Liver (tissue), 9 donors: Measurements from ENCODE around the gene ACTRT2. TPM values are rescaled to one million over a fixed set of nuclear protein-coding genes. Genes with fewer than 3 reads are reported as not detected.

Source experiments
- DNase-seq: peaks from one replicate; pipeline ENCODE4 v3.0.0-alpha.2; 2017; ENCODE audit warnings: low spot score
- H3K27ac ChIP-seq, 2 donors: one replicate each; pipeline ENCODE4 v1.7.0; 2013; ENCODE audit warnings: inconsistent platforms in 2 of 2, low read length in 2 of 2, control low read depth in 1 of 2, low read depth in 1 of 2, mild to moderate bottlenecking in 1 of 2
- H3K27me3 ChIP-seq, 4 donors: one replicate each; pipeline versions ENCODE4 v1.6.1 to v1.7.0; 2013; ENCODE audit warnings: low read length in 3 of 4, inconsistent platforms in 1 of 4, mild to moderate bottlenecking in 1 of 4, moderate library complexity in 1 of 4; ENCODE audit not compliant: control insufficient read depth in 4 of 4, insufficient read depth in 4 of 4
- H3K36me3 ChIP-seq, 4 donors: one replicate each; pipeline versions ENCODE4 v1.6.1 to v1.7.0; 2013; ENCODE audit warnings: low read length in 3 of 4, mild to moderate bottlenecking in 3 of 4, low read depth in 1 of 4, moderate library complexity in 1 of 4; ENCODE audit not compliant: control insufficient read depth in 4 of 4, insufficient read depth in 3 of 4
- H3K4me1 ChIP-seq, 4 donors: one replicate each; pipeline versions ENCODE4 v1.6.1 to v1.7.0; 2013; ENCODE audit warnings: low read length in 3 of 4, mild to moderate bottlenecking in 3 of 4, moderate library complexity in 1 of 4; ENCODE audit not compliant: control insufficient read depth in 4 of 4, insufficient read depth in 4 of 4
- H3K4me3 ChIP-seq, 3 donors: one replicate each; pipeline versions ENCODE4 v1.6.1 to v1.7.0; 2013; ENCODE audit warnings: low read length in 3 of 3, control low read depth in 1 of 3, low read depth in 1 of 3, mild to moderate bottlenecking in 1 of 3
- H3K9ac ChIP-seq, 2 donors: one replicate each; pipeline ENCODE4 v1.7.0; 2013; ENCODE audit warnings: low read length in 2 of 2, mild to moderate bottlenecking in 2 of 2, moderate library complexity in 2 of 2, control low read depth in 1 of 2, low read depth in 1 of 2
- H3K9me3 ChIP-seq, 4 donors: one replicate each; pipeline versions ENCODE4 v1.6.1 to v1.7.0; 2013; ENCODE audit warnings: low read length in 3 of 4; ENCODE audit not compliant: control insufficient read depth in 4 of 4
- EGR1 ChIP-seq, 2 donors: IDR thresholded peaks; 2 replicates each; pipeline ENCODE4 v1.6.1; 2016 to 2018; ENCODE audit warnings: antibody characterized with exemption in 2 of 2, low read depth in 2 of 2
- GABPA ChIP-seq, 2 donors: IDR thresholded peaks in 1 of 2; conservative IDR thresholded peaks in 1 of 2; 2 replicates each; pipeline ENCODE4 v1.6.1; 2016; ENCODE audit warnings: antibody characterized with exemption in 2 of 2, mild to moderate bottlenecking in 1 of 2, moderate library complexity in 1 of 2
- HNF4A ChIP-seq, 2 donors: conservative IDR thresholded peaks; 2 replicates each; pipeline ENCODE4 v1.6.1; 2016; ENCODE audit warnings: antibody characterized with exemption in 2 of 2, mild to moderate bottlenecking in 2 of 2
- JUND ChIP-seq, 2 donors: IDR thresholded peaks; 2 replicates each; pipeline ENCODE4 v1.6.1; 2016; ENCODE audit warnings: antibody characterized with exemption in 2 of 2
- NR2F2 ChIP-seq: IDR thresholded peaks from 2 replicates; pipeline ENCODE4 v1.6.1; 2016; ENCODE audit warnings: antibody characterized with exemption
- RAD21 ChIP-seq, 2 donors: IDR thresholded peaks; 2 replicates each; pipeline ENCODE4 v1.6.1; 2016; ENCODE audit warnings: antibody characterized with exemption in 2 of 2, mild to moderate bottlenecking in 2 of 2
- RXRA ChIP-seq, 2 donors: IDR thresholded peaks; 2 replicates each; pipeline ENCODE4 v1.6.1; 2017 to 2018; ENCODE audit warnings: antibody characterized with exemption in 2 of 2, mild to moderate bottlenecking in 1 of 2
- SP1 ChIP-seq: IDR thresholded peaks from 2 replicates; pipeline ENCODE4 v1.6.1; 2018; ENCODE audit warnings: antibody characterized with exemption, mild to moderate bottlenecking
- TAF1 ChIP-seq: conservative IDR thresholded peaks from 2 replicates; pipeline ENCODE4 v1.6.1; 2016; ENCODE audit warnings: antibody characterized with exemption, mild to moderate bottlenecking
- YY1 ChIP-seq: IDR thresholded peaks from 2 replicates; pipeline ENCODE4 v1.6.1; 2016; ENCODE audit warnings: antibody characterized with exemption, mild to moderate bottlenecking
- WGBS: extraction: QIAGEN DNeasy Blood & Tissue Kit; methylation state at CpG from one replicate; pipeline ENCODE4 v1.1.7; 2013; 5-methylcytosine and 5-hydroxymethylcytosine counted together
- polyA plus RNA-seq, 2 donors: library from polyadenylated mRNA; stranded (reverse) in 1 of 2; unstranded in 1 of 2; fragments of 200-250 nt in 1 of 2; fragments of >200 nt in 1 of 2; fragmentation: Nextera tagmentation in 1 of 2; extraction: Ambion mirVana in 1 of 2; gene quantifications; one replicate each; pipeline versions ENCODE4 v1.2.1 to v1.2.3, GENCODE V29; 2013 to 2015
- total RNA-seq, 2 donors: library from RNA; depleted of rRNA; stranded (reverse); fragments of >200 nt; gene quantifications; one replicate each; pipeline ENCODE4 v1.2.3, GENCODE V29; 2014
- TF ChIP-seq, protein P1 (sequence below): IDR thresholded peaks from 2 replicates; pipeline ENCODE4 v1.6.1; 2016; ENCODE audit warnings: antibody characterized with exemption
- TF ChIP-seq, protein P2 (sequence below): IDR thresholded peaks from 2 replicates; pipeline ENCODE4 v1.6.1; 2016; ENCODE audit warnings: antibody characterized with exemption, mild to moderate bottlenecking
- TF ChIP-seq, protein P3 (sequence below): IDR thresholded peaks from 2 replicates; pipeline ENCODE4 v1.6.1; 2016; ENCODE audit warnings: antibody characterized with exemption
- TF ChIP-seq, protein P4 (sequence below): IDR thresholded peaks from 2 replicates; pipeline ENCODE4 v1.6.1; 2016; ENCODE audit warnings: antibody characterized with exemption
- TF ChIP-seq, protein P5 (sequence below): fragments of 150-350 bp; IDR thresholded peaks from 2 replicates; pipeline ENCODE4 v1.5.1; 2017; ENCODE audit warnings: improper control_type of control experiment, low read depth, low read length; ENCODE audit not compliant: missing input control
- donor health status: healthy.
- donor health status: healthy.
- donor health status: healthy.
- donor health status: healthy.
- donor health status: healthy.

ACTRT2 gene
- total and polyA plus RNA-seq, 4 donors: not detected

DNA sequence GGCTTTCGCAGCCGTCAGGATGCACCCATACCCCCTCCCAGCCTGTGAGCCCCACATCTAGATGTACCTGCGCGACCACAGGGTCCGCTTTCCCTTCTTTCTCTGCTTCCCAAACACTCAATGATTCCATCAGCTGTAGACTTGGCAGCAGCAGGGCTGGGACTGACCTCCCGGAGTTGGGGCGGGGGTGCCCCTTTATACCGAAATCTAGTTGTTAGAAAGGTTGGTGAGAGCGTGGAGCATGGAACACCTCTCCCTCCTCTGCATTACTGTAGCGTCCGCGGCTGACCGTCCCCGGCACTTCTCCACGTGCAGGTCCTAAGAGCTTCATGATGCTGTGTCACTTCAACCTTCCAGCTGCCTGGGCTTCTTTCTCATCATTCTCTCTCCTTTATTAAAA, 21.1 kb upstream of the ACTRT2 start:
- DNase-seq: no peak
- no peak overlapping the region for H3K4me3 ChIP-seq
- no peaks in the 10 kb centered on the region for H3K36me3 ChIP-seq
- H3K4me1 ChIP-seq: no peaks in the 10 kb centered on the region
- peaks cover 0 to 6% (median 1%) of the 10 kb centered on the region in 4 donors for H3K27me3 ChIP-seq
- peaks cover 0 to 5% (median 3%) of the 10 kb centered on the region in 4 donors for H3K9me3 ChIP-seq
- no peak overlapping the region for H3K9ac ChIP-seq
- TF ChIP-seq HNF4A (conservative IDR thresholded peaks at IDR 0.05) (no peak), NR2F2 (no peak), TAF1 (no peak), JUND (IDR thresholded peaks at IDR 0.05) (no peak)
- TF ChIP-seq, protein P1, sequence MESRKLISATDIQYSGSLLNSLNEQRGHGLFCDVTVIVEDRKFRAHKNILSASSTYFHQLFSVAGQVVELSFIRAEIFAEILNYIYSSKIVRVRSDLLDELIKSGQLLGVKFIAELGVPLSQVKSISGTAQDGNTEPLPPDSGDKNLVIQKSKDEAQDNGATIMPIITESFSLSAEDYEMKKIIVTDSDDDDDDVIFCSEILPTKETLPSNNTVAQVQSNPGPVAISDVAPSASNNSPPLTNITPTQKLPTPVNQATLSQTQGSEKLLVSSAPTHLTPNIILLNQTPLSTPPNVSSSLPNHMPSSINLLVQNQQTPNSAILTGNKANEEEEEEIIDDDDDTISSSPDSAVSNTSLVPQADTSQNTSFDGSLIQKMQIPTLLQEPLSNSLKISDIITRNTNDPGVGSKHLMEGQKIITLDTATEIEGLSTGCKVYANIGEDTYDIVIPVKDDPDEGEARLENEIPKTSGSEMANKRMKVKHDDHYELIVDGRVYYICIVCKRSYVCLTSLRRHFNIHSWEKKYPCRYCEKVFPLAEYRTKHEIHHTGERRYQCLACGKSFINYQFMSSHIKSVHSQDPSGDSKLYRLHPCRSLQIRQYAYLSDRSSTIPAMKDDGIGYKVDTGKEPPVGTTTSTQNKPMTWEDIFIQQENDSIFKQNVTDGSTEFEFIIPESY: no peak
- TF ChIP-seq, protein P2, sequence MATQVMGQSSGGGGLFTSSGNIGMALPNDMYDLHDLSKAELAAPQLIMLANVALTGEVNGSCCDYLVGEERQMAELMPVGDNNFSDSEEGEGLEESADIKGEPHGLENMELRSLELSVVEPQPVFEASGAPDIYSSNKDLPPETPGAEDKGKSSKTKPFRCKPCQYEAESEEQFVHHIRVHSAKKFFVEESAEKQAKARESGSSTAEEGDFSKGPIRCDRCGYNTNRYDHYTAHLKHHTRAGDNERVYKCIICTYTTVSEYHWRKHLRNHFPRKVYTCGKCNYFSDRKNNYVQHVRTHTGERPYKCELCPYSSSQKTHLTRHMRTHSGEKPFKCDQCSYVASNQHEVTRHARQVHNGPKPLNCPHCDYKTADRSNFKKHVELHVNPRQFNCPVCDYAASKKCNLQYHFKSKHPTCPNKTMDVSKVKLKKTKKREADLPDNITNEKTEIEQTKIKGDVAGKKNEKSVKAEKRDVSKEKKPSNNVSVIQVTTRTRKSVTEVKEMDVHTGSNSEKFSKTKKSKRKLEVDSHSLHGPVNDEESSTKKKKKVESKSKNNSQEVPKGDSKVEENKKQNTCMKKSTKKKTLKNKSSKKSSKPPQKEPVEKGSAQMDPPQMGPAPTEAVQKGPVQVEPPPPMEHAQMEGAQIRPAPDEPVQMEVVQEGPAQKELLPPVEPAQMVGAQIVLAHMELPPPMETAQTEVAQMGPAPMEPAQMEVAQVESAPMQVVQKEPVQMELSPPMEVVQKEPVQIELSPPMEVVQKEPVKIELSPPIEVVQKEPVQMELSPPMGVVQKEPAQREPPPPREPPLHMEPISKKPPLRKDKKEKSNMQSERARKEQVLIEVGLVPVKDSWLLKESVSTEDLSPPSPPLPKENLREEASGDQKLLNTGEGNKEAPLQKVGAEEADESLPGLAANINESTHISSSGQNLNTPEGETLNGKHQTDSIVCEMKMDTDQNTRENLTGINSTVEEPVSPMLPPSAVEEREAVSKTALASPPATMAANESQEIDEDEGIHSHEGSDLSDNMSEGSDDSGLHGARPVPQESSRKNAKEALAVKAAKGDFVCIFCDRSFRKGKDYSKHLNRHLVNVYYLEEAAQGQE: no peak
- TF ChIP-seq, protein P3, sequence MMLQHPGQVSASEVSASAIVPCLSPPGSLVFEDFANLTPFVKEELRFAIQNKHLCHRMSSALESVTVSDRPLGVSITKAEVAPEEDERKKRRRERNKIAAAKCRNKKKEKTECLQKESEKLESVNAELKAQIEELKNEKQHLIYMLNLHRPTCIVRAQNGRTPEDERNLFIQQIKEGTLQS: no peak
- H3K27ac ChIP-seq: no peak overlapping the region
- 82% methylated on average over 15 of the region's 15 CpGs for WGBS

DNA sequence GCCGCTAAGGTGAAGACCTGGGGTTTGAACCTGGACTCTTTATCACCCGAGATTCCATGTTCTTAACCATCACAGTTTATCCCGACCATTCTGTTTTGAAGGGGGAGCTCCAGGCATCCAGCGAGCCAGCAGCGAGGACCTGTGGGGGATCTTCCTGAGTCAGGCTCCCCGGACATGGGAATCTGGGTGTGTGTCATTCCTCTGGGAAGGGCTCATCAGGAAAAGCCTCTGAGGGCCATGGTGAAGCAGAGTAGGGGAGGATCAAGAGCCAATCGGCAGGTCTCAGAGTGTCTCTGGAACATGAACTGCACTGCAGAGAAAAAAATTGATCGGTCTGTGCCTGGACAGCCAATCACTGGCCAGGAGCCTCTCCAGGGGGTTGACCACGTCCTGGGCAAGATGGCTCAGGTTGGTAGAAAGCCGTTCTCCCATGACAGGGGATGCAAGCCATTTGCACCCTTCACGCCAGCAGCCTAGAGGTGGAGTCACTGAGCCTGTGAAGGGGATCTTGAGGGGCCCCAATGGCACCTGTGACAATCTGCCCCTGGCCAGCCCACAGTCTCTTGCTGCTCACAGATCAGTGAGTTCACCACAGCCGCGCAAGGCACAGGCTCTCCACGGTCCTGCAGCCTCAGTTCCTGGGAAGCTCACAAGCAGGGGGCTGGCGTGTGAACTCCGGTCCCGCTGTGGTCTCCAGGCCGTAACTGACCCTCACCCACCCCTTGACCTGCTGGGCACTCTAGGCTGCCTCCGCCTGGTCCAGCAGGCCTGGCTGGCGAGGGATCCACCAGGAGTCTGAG, 20.4 kb upstream of the ACTRT2 start:
- H3K27me3 ChIP-seq: peaks cover 0 to 6% (median 1%) of the 10 kb centered on the region in 4 donors
- H3K36me3 ChIP-seq: no peaks in the 10 kb centered on the region
- no peak overlapping the region for H3K9ac ChIP-seq
- H3K4me1 ChIP-seq: no peaks in the 10 kb centered on the region
- H3K27ac ChIP-seq: no peak overlapping the region
- WGBS: 69% methylated on average over 20 of the region's 20 CpGs
- DNase-seq: no peak
- H3K9me3 ChIP-seq: peaks cover 0 to under 1% (median under 1%) of the 10 kb centered on the region in 4 donors
- no peak overlapping the region for H3K4me3 ChIP-seq
- TF ChIP-seq HNF4A (conservative IDR thresholded peaks at IDR 0.05) (no peak), YY1 (no peak), SP1 (no peak), RAD21 (IDR thresholded peaks at IDR 0.05) (no peak), RXRA (IDR thresholded peaks at IDR 0.05) (no peak), NR2F2 (no peak), GABPA (IDR thresholded peaks at IDR 0.05 in 1 of 2, conservative IDR thresholded peaks at IDR 0.05 in 1 of 2) (no peak), EGR1 (IDR thresholded peaks at IDR 0.05; ENCODE audit: low read depth in 2 of 2) (no peak)
- TF ChIP-seq, protein P3: no peak
- TF ChIP-seq, protein P4, sequence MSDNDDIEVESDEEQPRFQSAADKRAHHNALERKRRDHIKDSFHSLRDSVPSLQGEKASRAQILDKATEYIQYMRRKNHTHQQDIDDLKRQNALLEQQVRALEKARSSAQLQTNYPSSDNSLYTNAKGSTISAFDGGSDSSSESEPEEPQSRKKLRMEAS: no peak
- TF ChIP-seq, protein P1: no peak
- TF ChIP-seq, protein P5, sequence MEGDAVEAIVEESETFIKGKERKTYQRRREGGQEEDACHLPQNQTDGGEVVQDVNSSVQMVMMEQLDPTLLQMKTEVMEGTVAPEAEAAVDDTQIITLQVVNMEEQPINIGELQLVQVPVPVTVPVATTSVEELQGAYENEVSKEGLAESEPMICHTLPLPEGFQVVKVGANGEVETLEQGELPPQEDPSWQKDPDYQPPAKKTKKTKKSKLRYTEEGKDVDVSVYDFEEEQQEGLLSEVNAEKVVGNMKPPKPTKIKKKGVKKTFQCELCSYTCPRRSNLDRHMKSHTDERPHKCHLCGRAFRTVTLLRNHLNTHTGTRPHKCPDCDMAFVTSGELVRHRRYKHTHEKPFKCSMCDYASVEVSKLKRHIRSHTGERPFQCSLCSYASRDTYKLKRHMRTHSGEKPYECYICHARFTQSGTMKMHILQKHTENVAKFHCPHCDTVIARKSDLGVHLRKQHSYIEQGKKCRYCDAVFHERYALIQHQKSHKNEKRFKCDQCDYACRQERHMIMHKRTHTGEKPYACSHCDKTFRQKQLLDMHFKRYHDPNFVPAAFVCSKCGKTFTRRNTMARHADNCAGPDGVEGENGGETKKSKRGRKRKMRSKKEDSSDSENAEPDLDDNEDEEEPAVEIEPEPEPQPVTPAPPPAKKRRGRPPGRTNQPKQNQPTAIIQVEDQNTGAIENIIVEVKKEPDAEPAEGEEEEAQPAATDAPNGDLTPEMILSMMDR: no peak
